CD4-positive, alpha-beta T cell treated with Interleukin-21 for 1 hour (primary cell): ENCODE data around the gene AK5.

Source experiments
- DNase-seq: peaks from one replicate; pipeline ENCODE4 v3.0.0-alpha.2; 2020

AK5 gene

GRCh38 chr1:77552626-77553025 lies 270.8 kb downstream of the AK5 start:
- no peak for DNase-seq

GRCh38 chr1:77553568-77554291 lies 271.9 kb downstream of the AK5 start:
- DNase-seq = no peak

GRCh38 chr1:77556045-77556444 lies 274.2 kb downstream of the AK5 start:
- no peak for DNase-seq

GRCh38 chr1:77557053-77557452 lies 275.2 kb downstream of the AK5 start:
- no peak for DNase-seq

- DNase-seq = no peak
These were observed 276.9 kb downstream of the AK5 start for GRCh38 chr1:77558591-77559164.

GRCh38 chr1:77560741-77561140 lies 278.9 kb downstream of the AK5 start:
- no peak for DNase-seq

GRCh38 chr1:77562596-77563150 lies 280.9 kb downstream of the AK5 start:
- no peak for DNase-seq

GRCh38 chr1:77565321-77565720 lies 283.5 kb downstream of the AK5 start:
- DNase-seq = no peak

- no peak for DNase-seq
These were observed 289.8 kb downstream of the AK5 start for GRCh38 chr1:77571642-77572041.

GRCh38 chr1:77579547-77579946 lies 297.7 kb downstream of the AK5 start:
- DNase-seq = no peak

GRCh38 chr1:77582905-77583304 lies 301.1 kb downstream of the AK5 start:
- no peak for DNase-seq

GRCh38 chr1:77583483-77583882 lies 301.7 kb downstream of the AK5 start:
- DNase-seq = no peak

GRCh38 chr1:77584884-77585283 lies 303.1 kb downstream of the AK5 start:
- no peak for DNase-seq

- no peak for DNase-seq
These were observed 303.9 kb downstream of the AK5 start for GRCh38 chr1:77585610-77586314.

GRCh38 chr1:77589231-77589630 lies 307.4 kb downstream of the AK5 start:
- DNase-seq = no peak

GRCh38 chr1:77590651-77591050 lies 308.8 kb downstream of the AK5 start:
- DNase-seq = no peak

- no peak for DNase-seq
These were observed 311.1 kb downstream of the AK5 start for GRCh38 chr1:77592906-77593305.

- no peak for DNase-seq
These were observed 312.7 kb downstream of the AK5 start for GRCh38 chr1:77594366-77595112.

GRCh38 chr1:77597310-77597709 lies 315.5 kb downstream of the AK5 start:
- no peak for DNase-seq

GRCh38 chr1:77605246-77606026 lies 323.6 kb downstream of the AK5 start:
- DNase-seq = no peak

GRCh38 chr1:77608893-77609292 lies 327.1 kb downstream of the AK5 start:
- no peak for DNase-seq
